ENCODE results near the gene PHYHD1.

Gene PHYHD1

DNA sequence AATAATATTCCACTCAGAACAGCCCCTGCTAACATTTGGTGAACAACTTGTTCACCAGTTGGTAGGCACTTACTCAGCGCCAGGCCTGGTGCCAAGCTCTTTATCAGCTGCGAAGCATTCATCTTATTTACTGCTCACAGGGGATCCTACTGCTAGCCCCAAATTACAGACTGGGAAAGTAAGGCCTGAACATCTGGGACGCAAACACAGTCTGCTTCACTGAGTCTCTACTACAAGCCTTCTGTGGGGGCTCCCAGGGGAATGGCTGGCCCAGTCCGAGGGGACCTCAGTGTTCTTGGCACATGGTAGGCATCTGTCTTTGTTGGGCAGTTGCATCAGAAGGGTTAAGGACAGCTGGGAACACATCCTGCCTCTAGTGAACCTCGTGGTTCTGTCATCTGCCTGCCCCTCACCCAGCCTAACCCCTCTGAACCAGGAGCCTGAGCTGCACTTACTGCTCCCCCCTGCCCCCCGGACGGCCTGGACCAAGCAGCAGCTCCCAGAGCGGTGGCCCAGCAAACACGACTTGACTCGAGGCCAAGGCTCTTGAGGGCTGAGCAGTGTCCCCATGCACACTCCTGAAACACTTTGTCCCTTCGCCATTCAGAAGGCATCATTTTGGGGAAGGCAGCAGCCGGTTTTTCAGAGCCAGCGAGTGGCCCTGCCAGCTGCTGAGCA is at the start of gene PHYHD1:
PHYHD1 (plus strand) TSS at position 602 of the 678 bp plus-strand sequence. CDS start 1,342 bp downstream, outside the sequence.
- no peak for FAIRE-seq

DNA sequence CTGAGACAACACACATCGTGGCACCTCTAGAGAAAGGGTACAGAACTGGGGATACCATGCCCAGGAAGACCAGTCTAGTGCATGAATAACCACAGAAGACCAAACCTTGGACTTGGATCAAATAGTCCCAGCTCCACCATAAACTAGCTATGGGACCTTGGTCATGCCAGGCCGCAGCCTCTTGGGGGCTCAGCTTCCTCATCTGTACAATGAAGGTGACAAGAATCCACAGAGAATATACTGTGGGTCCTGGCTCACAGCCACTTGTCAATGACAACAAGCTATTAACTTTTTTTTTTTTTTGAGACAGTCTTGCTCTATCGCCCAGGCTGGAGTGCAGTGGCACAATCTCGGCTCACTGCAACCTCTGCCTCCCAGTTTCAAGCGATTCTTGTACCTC is 42.9 kb upstream of the PHYHD1 start:
- no peak for FAIRE-seq

DNA sequence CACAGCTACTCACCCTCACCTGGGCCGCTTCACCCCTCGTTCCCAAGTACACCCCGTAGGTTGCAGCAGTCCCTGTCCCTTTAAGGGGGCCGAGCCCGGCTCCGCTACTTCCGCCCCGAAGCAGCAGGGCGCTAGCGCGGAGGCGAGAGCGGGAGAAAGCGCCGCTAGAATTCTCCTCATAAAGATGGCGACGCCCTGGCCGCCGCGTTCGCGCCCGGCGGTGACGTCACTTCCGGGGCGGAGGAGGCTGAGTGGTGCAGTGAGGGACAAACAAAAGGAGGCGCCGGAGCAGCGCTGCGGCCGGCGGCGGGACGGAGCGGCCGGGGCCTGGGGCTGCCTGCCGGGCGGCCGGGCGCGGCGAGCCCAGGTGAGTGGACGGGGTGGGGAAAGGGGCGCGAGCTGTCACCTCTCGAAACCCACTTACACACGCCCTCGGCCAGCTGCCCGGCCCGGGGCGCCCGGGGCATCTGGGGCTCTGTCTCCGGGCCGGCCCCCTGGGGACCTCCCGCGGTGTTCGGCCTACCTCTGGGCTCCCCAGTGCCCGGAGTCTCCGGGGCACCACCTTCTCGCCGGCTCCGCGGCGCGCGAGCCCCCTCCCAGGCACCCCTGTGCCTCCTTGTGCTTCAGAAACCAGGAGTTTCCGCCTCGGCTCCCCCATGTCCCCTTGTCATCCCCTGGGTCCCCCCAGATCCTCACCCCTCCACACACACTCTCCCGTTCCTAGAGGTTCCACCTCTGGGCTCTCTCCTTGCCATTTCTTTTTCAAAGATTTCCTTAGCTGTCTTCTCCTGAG is 38.7 kb upstream of the PHYHD1 start, which contains the start of the genes KYAT1 and LRRC8A:
KYAT1 (minus strand) TSS at position 67 of the 793 bp plus-strand sequence. CDS start 36,545 bp downstream, outside the sequence.
LRRC8A (plus strand) TSS at position 250 of the 793 bp plus-strand sequence. CDS start 25,032 bp downstream, outside the sequence.
- no peak for FAIRE-seq

DNA sequence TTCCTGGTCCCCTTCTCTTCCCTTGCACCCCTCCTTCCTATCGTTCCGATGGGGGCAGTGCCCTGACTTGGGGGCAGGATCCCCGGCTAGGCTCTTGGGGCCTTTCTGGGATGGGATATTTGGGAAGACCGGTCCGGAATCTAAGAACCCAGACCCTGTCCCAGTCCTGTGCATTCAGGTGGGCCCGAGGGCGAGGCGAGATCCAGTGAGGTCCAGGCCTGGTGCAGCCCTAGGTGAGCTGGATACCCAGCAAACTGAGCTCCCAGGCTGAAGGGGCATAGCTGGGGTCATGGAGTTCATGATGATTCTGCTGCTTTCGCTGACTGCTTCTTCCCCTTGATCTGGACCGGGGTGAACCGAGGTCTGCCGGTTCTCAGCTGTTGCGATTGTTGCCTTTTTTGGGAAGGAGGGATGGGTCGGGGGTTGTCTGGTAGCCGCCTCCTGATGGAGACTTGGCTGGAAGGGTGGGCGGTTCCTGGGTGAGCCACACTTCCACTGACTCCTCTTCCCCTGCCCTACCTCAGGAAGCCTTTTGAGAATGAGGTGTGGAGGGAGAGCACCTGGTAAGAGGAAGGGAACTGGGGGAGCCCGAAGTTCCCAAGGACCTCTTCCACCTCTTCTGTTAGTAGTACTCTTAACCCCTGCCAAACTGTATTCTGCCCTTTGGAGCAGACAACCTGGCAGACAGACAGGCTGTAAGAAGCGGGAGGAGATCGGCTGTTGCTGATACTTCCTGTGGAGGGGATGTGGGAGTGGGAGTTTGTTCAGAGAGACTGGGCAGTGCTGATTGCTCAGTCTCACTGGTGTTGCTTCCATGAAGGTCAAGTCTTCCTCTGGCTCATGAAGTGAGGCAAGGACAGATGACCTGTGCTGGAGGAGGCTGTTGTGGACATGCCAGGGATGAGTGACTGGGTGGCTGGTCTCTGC is 37.8 kb upstream of the PHYHD1 start:
- no peak for FAIRE-seq

DNA sequence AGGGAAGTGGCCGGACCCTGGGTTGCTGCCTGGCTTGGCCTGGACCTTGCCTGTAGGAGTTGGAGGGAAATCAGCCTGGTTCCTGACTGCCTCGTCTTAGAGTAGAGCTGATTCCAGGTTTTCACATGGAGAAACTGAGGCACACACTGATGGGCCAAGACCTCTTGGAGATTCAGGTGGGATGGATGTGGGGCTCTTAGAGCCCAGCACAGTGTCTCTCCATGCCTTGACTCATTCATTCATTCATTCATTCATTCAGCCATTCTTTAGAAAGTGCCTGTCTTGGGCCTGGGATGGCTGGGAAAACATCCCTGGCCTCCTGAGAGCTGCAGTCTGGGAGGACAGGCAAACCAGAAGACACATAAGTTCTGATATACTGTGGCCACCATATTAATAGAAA is 36.6 kb upstream of the PHYHD1 start:
- FAIRE-seq: no peak

DNA sequence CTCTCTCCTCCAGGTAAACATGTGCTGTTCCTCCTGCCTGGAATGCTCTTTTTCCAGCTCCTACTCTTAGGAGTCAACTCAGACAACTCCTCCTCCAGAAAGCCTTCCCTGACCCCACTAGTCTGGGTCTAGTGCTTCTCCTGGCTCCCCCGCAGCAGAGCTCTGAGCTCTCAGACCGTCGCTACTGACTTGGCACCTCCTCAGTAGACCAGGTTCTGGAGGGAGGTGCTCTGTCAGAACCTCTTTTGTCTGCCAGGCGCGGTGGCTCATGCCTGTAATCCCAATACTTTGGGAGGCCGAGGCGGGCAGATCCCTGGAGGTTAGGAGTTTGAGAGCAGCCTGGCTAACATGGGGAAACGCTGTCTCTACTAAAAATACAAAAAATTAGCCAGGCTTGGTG is 35.4 kb upstream of the PHYHD1 start:
- FAIRE-seq: no peak

DNA sequence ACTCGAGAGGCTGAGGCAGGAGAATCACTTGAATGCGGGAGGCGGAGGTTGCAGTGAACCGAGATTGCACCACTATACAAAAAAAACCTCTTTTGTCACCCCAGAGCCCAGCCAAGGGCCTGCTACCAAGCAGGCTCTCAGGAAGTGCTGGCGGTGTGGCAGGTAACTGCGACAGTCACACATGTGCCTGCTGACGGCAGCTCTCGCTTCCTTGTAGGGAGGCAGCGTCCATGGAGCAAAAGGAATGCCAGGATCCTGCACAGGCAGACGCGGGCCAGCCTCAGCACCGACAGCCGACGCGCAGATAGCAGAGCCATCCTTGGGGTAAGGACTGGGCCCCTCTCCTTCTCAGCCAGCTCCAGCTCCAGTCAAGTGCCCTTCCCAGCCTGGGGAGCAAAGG is 35.0 kb upstream of the PHYHD1 start:
- no peak for FAIRE-seq

DNA sequence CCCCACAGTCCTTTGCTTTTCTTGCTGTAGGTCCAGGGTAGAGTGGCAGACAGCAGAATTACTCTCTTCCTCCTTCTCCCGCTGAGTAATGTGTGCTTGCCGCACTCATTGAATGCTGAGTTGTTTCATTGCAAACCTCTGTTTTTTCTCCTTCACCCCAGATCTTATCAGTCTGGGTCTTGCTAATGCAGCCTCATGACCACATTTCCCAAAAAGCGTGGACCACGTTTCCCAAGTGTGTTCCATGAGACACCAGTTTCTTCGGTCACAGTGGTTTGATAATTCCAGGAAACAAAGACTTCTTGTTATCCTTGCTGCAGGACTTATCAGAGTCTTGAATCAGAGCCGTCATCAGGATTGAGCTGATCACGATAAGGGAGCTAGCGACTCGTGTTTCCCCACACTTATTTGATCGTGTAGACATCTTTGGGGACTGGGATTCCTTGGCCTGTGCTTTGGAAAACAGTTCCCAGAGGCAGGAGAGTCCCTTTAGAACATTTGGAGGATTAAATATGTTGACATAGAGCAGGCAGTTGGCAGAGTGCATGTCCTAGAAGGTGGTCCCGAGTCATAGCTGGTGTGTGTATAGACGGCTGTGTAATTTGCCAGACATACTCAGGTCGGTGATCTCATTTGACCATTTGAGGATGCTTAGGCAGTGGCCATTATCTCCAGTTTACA is 34.4 kb upstream of the PHYHD1 start:
- FAIRE-seq: no peak

DNA sequence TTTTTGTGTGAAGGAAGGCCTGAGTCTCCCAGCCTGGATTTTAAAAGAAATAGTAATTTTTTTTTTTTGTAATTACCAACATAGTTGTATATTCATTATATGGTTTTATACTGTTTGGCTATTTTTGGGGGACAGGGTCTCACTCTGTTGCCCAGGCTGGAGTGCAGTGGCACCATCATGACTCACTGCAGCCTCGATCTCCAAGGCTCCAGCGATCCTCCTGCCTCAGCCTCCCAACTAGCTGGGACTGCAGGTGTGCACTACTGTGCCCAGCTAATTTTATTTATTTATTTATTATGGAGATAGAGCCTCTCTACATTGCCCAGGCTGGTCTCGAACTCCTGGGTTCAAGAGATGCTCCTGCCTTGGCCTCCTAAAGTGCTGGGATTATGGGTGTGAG is 33.7 kb upstream of the PHYHD1 start:
- FAIRE-seq: no peak

DNA sequence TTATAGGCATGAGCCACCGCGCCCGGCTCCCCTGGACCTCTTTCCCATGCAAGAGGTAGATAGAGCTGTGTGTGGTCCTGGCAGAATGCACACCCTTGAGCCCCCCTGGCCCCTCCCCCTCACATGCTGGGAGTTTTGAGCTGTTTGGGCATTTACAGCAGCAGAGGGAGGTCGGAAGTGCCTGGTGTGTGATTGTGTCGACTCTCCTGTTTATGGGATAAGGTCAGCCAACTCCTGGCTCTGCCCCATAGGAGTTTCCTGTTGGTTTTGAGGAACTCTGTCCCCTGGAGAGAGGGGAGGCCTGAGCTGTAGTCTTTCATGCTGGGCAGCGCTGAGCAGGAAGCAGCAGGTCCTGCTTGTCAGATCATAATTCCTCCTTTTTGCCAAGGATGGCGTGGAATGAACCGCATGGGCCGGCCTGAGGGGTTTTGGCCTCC is 32.9 kb upstream of the PHYHD1 start:
- no peak for FAIRE-seq

DNA sequence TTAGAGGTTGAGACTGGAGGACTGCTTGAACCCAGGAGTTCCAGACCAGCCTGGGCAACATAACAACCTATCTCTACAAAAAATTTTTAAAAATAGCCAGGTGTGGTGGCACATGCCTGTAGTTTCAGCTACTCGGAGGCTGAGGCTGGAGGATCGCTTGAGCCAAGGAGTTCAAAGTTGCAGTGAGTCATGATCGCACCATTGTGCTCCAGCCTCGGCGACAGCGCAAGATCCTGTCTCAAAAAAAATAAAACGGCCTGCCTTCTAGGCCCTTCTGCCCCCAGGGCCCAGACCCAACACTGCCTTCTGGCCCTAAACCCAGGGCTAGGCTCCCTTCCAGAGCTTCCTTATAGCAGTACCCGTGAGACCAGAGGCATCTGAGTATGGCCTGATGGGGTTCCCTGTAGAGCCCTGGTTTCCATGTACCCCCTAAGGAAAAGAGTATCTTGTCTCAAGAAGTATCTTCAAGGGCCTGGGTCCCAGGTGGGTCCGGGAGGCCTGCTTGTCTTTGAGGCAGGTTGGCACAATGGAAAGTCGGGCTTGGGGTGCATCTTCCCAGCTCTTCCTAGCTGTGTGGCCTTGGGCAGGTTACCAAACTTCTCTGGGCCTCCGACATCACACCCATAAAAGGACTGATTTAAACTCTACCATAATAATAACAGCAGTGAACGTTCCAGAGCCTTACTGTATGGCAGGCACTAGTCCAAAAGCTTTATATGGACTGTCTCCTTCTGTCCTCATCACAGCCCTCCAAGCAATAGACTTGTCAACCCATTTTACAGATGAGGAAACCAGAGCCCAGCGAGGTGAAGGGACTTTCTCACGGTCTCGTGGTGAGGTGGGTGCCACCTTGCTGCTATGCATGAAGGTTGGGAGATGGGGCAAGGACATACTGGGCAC is 29.2 kb upstream of the PHYHD1 start:
- FAIRE-seq: no peak

DNA sequence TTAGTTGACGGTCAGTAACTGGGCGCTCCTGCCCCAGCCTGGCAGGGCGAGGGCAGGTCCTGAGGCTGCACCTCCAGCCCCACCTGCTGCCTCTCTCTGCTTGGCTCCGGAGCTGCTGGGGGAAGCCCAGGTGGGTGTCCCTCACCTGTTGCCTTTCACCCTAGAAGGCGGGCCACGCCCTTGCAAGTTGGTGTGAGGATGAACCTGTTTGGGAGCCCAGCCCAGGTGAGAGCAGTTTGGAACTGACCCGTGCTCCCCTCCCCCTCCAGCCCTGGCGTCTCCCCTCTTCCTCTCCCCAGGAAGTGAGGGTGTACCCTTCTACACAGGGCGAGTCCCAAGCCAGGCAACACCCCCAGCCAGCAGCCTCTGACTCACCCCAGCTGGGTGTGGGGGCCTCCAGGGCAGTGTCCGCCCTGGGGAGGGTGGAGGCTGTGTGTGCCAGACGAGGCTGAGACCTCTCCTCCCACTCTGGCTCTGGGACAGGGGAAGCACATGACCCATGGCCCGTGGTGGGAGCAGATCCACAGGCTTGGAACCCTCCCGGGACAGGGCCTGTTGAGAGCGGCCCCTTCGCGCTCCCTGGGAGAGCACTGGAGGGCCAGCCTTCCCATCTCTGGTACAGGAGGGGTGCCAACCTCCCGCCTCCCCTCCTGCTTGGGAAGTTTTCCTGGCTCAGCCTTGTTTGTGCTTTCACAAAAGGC is 28.4 kb upstream of the PHYHD1 start:
- FAIRE-seq: no peak

DNA sequence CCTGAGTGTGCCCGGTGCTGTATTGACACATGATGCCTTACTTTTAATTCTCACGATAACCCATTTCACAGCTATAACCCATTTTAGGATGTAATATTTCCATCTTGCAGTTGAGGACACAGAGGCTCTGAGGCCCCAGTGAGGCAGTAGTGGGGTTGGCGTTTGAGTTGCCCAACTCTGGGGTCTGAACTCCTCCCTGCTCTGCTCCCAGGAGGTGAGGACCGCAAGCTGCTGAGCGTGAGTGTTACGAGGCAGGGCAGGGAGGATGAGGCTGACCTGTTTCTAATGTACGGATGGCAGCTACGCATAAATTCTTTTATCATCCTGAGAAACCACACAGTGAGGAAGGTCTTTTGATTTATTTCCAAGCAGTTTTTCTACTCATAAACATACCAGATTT is 27.4 kb upstream of the PHYHD1 start:
- no peak for FAIRE-seq

DNA sequence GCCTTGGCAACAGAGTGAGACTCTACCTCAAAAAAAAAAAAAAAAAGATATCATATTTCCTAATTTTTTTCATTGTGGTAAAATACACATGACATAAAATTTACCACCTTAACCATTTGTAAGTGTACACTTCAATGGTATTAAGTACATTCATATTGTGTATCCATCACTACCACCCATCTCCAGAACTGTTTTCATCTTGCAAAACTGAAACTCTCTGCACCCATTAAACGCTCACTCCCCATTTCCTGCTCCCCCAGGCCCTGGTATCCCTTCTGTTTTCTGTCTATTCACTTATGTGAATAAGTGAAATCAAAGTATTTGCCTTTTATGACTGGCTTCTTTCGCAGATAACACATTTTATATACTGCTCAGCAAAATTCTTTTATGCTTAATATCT is 26.0 kb upstream of the PHYHD1 start:
- no peak for FAIRE-seq

DNA sequence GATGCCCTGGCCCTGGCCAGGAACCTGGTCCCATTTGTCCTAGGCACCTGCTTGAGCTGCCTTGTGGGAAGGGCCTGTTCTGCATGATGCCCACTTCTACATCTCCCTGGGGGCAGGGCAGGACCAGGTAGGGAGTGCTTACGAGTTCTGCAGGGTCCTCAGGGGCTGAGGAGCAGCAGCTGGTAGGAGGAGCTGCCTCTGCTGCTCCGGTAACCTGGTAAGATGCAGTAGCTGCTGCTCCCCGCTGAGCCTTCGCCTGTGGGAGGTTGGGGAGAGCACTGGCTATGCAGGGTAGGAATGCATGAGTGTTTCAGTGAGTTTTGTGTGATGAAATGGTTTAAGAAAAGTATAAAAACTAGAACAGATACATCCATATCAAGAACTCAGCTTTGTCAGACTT is 25.2 kb upstream of the PHYHD1 start:
- no peak for FAIRE-seq

DNA sequence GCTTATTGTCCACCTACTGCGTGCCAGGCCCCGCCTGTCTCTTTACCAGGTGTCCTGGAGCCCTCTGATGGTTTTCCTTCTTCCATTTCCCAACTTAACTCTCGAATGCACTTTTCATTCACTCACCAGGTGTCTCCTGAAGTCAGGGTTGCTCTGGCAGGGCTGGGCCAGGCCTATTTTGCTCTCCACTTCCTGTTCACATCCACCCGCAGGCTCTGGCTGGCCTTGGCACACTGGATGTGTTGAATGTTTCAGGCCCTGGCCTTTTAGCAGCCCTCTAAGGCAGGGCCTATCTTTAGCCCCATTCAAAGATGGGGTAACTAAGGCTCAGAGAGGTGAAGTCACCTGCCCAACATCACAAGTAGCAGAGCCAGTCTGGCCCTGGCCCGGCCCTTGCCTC is 22.4 kb upstream of the PHYHD1 start:
- no peak for FAIRE-seq

DNA sequence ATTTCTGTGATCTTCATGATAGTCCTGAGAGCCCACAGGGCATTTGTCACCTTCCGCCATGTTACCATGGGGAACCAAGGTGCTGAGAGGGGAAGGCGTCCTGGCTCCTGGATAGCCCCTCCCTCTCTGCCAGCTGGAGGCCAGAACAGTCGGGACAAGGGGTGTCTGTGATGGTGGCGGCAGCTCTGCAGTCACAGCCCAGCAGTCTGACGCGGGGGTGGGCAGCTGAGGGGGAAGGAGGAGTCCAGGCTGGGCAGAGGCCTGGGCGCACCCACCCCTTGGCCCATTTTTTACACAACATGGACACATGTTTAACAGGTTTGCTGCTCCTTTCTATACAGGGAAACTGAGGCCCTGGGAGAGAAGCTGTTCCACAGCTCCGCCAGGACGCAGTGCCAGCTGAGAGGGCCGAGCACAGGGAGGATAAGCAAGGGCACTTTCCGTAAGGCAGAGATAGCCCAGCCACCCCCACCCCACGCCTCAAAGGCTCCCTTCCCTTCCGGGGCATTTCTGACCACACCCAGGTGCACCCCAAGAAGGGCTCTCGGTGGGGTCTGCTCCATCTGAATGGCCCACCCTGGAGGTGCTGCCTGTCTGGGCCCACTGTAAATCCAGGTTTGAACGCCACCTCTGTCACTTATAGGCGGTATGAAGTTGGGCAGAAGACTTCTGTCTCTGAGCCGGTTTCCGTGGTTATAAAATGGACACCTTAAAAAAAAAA is 21.8 kb upstream of the PHYHD1 start:
- no peak for FAIRE-seq

DNA sequence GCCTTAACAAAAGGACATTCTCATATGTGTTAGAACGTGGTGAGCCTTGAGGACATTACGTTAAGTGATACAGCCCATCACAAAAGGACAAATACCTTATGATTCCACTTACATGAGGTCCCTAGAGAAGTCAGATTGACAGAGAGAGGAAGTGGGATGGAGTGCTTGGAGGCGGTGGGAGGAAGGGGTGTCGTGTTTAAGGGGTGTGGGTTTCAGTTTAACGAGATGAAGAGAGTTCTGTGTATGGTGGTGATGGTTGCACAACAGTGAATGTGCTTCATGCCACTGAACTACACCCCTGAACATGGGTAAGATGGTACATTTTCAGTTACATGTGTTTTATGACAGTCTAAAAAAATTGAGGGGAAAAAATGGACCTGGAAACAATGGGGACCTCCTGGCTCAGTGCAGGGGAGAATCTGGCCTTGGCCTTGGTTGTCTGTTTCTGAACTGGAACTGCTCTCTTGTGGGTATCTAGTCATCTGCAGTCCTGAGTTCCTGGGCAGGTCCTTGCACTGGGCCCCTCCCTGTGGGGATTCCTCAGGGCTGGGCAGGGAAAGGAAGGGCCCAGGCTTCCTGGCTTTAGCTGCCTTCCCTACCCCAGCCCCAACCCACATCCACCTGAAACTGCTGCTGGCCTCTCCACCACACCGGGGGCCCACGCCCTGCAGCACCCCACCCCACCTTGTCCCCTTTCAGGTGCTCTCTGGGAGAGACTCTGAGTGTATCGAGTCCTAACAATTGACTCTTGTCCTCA is 21.0 kb upstream of the PHYHD1 start:
- FAIRE-seq: no peak

DNA sequence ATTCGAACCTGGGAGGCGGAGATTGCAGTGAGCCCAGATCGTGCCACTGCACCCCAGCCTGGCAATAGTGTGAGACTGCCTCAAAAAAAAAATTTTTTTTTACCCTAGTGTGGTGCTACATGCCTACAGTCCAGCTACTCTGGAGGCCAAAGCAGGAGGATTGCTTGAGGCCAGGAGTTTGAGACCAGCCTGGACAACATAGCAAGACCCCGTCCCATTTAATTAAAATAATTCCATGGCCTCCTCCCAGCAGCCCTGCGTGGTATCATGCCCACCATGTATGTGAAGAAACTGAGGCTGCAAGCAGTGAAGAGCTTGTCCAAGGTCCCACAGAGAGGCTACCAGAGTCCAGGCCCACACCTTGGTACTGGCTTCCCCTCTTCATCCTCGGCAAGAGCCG is 19.4 kb upstream of the PHYHD1 start:
- no peak for FAIRE-seq
